Measurements from ENCODE around the gene ERCC5. TPM values are rescaled to one million over a fixed set of nuclear protein-coding genes. Genes with fewer than 3 reads are reported as not detected.

Gene ERCC5
- total and polyA plus RNA-seq, 11 donors, result 22.4 to 61.7 (median 31.4) TPM

DNA sequence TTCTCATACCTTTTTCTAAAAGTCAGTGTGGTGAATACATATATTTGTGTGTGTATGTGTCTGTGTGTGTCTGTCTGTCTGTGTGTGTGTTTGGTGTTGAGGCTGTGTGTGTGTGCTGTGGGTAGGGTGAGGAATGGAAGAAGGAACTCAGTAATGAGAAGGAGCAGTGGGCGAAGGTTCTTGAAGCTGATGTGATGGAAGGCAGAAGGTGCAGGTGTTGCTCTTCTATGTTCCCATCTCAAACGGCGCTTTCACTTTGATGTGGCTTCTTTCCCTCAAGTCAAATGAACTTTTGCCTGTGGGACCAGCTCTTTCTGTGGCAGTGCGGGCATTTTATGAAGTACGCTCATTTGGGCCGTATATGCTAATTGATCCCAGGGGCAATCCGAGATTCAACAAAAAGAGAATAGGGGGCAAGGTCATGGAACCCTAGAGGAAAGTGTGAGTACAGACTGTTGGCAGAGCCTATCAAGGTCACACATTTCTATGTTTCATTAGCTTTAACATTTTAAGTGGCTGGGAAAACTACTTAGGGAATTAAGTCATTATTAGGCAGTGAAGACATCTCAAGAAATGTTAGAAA lies 31.7 kb upstream of the ERCC5 start:
- Histone ChIP-seq H3K4me3 (no peak overlapping the region), H3K9me3 (peaks cover 0 to 22% (median 3%) of the 10 kb centered on the region in 12 donors), H3K36me3 (peaks cover 0 to 54% (median 24%) of the 10 kb centered on the region in 9 donors), H3K27me3 (no peaks in the 10 kb centered on the region), H3K27ac (no peak overlapping the region), H3K4me1 (peaks cover 0 to 28% (median 10%) of the 10 kb centered on the region in 12 donors)
- DNase-seq, result no peak
- intact Hi-C loops (cut with DNase I), result no loop called here
- WGBS, 4 donors, result 78 to 88% (median 82%) methylated on average over 7 of the region's 7 CpGs
- ATAC-seq, result no peak
- TF ChIP-seq, protein P1, sequence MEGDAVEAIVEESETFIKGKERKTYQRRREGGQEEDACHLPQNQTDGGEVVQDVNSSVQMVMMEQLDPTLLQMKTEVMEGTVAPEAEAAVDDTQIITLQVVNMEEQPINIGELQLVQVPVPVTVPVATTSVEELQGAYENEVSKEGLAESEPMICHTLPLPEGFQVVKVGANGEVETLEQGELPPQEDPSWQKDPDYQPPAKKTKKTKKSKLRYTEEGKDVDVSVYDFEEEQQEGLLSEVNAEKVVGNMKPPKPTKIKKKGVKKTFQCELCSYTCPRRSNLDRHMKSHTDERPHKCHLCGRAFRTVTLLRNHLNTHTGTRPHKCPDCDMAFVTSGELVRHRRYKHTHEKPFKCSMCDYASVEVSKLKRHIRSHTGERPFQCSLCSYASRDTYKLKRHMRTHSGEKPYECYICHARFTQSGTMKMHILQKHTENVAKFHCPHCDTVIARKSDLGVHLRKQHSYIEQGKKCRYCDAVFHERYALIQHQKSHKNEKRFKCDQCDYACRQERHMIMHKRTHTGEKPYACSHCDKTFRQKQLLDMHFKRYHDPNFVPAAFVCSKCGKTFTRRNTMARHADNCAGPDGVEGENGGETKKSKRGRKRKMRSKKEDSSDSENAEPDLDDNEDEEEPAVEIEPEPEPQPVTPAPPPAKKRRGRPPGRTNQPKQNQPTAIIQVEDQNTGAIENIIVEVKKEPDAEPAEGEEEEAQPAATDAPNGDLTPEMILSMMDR (IDR thresholded peaks at IDR 0.05), result no peak
- TF ChIP-seq POLR2A (IDR thresholded peaks at IDR 0.05), result no peak

DNA sequence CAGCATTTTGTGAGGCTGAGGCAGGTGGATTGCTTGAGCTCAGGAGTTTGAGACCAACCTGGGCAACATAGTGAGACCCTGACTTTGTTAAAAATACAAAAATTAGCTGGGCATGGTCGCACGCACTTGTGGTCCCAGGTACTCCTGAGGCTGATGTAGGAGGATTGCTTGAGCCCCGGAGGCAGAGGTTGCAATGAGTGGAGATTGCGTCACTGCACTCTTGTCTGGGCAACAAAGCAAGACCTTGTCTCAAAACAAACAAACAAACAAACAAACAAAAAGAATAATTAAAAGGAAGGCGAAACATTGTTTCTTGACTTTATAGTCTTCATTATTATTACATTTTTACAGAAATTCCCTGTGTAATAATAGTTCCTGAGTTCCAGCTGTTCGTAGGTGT lies 31.0 kb upstream of the ERCC5 start:
- no peak for ATAC-seq

GRCh38 chr13:102815788-102816187 lies 30.0 kb upstream of the ERCC5 start:
- intact Hi-C loops (cut with DNase I), result no loop called here
- no peaks in the 10 kb centered on the region for H3K27me3 ChIP-seq
- no peak for ATAC-seq
- TF ChIP-seq, protein P1 (IDR thresholded peaks at IDR 0.05), result no peak
- no peak for TF ChIP-seq POLR2A (IDR thresholded peaks at IDR 0.05)
- DNase-seq, result no peak
- peaks cover 0 to 14% (median 3%) of the 10 kb centered on the region in 12 donors for H3K9me3 ChIP-seq
- H3K36me3 ChIP-seq, result peaks cover 0 to 69% (median 32%) of the 10 kb centered on the region in 9 donors
- 74 to 81% (median 79%) methylated on average over 5 of the region's 5 CpGs for whole genome bisulfite sequencing, 4 donors
- no peak overlapping the region for H3K4me3 ChIP-seq
- H3K4me1 ChIP-seq, result peaks cover 0 to 28% (median 10%) of the 10 kb centered on the region in 12 donors
- no peak overlapping the region for H3K27ac ChIP-seq

More for the DNA sequence above, 31.0 kb upstream of the ERCC5 start:
- Histone ChIP-seq H3K36me3 (peaks cover 0 to 61% (median 30%) of the 10 kb centered on the region in 9 donors), H3K9me3 (peaks cover 0 to 19% (median 3%) of the 10 kb centered on the region in 12 donors), H3K27me3 (no peaks in the 10 kb centered on the region), H3K27ac (no peak overlapping the region), H3K4me3 (no peak overlapping the region), H3K4me1 (peaks cover 0 to 28% (median 10%) of the 10 kb centered on the region in 12 donors)
- no peak for DNase-seq
- WGBS, 4 donors, result 82 to 90% (median 86%) methylated on average over 6 of the region's 6 CpGs
- TF ChIP-seq POLR2A (IDR thresholded peaks at IDR 0.05), result no peak
- TF ChIP-seq, protein P1 (IDR thresholded peaks at IDR 0.05), result no peak
- intact Hi-C loops (cut with DNase I), result no loop called here

GRCh38 chr13:102816708-102817107 lies 29.1 kb upstream of the ERCC5 start:
- TF ChIP-seq, protein P1 (IDR thresholded peaks at IDR 0.05), result no peak
- TF ChIP-seq POLR2A (IDR thresholded peaks at IDR 0.05), result no peak
- intact Hi-C loops (cut with DNase I), result no loop called here
- DNase-seq (no peak), ATAC-seq (no peak)
- Histone ChIP-seq H3K27me3 (no peaks in the 10 kb centered on the region), H3K4me1 (peaks cover 0 to 28% (median 10%) of the 10 kb centered on the region in 12 donors), H3K27ac (no peak overlapping the region), H3K36me3 (peaks cover 0 to 69% (median 37%) of the 10 kb centered on the region in 9 donors), H3K4me3 (no peak overlapping the region), H3K9me3 (peaks cover 0 to 5% (median 0%) of the 10 kb centered on the region in 12 donors)
- WGBS, 4 donors, result 90 to 93% (median 92%) methylated on average over 4 of the region's 4 CpGs

Measured in heart left ventricle (tissue), 16 donors.